Measurements from ENCODE around the gene NR3C1. TPM values are rescaled to one million over a fixed set of nuclear protein-coding genes. Genes with fewer than 3 reads are reported as not detected.

The NR3C1 gene
- total and polyA plus RNA-seq, 9 donors, result 39.8 to 73.7 (median 58.8) TPM

GRCh38 chr5:143409926-143410325 is 6.4 kb upstream of the NR3C1 start:
- no peak for DNase-seq
- H3K9me3 ChIP-seq (replicated peaks; ENCODE audit: control insufficient read depth, low read depth, low read length), result no peaks in the 10 kb centered on the region
- no peak overlapping the region for H3K4me3 ChIP-seq (ENCODE audit: low read length)
- no peaks in the 10 kb centered on the region for H3K36me3 ChIP-seq (ENCODE audit: control insufficient read depth, insufficient read depth, low read length)
- H3K27me3 ChIP-seq (ENCODE audit: control insufficient read depth, insufficient read depth, low read length), result no peaks in the 10 kb centered on the region
- no peak overlapping the region for H3K27ac ChIP-seq (ENCODE audit: low read length)
- 100% methylated on average over 1 of the region's 2 CpGs for WGBS (ENCODE audit: insufficient coverage)
- H3K4me1 ChIP-seq (ENCODE audit: control insufficient read depth, insufficient read depth, low read length), result peaks cover 3% of the 10 kb centered on the region

- Histone ChIP-seq H3K36me3 (ENCODE audit: control insufficient read depth, insufficient read depth, low read length) (no peaks in the 10 kb centered on the region), H3K27me3 (ENCODE audit: control insufficient read depth, insufficient read depth, low read length) (no peaks in the 10 kb centered on the region), H3K27ac (ENCODE audit: low read length) (no peak overlapping the region), H3K4me1 (ENCODE audit: control insufficient read depth, insufficient read depth, low read length) (peaks cover 3% of the 10 kb centered on the region), H3K4me3 (ENCODE audit: low read length) (no peak overlapping the region), H3K9me3 (replicated peaks; ENCODE audit: control insufficient read depth, low read depth, low read length) (no peaks in the 10 kb centered on the region)
- no CpG with 5 or more reads among the region's 1 CpG for WGBS (ENCODE audit: insufficient coverage)
- DNase-seq, result no peak
Observed at GRCh38 chr5:143406408-143406807, 2.9 kb upstream of the NR3C1 start.

- DNase-seq, result no peak
- H3K4me1 ChIP-seq (ENCODE audit: control insufficient read depth, insufficient read depth, low read length), result peaks cover 3% of the 10 kb centered on the region
- 89% methylated on average over 1 of the region's 3 CpGs for WGBS (ENCODE audit: insufficient coverage)
- peak overlapping the region; percentile 47 for H3K4me3 ChIP-seq (ENCODE audit: low read length)
- H3K27ac ChIP-seq (ENCODE audit: low read length), result peak overlapping the region; percentile 99
- H3K36me3 ChIP-seq (ENCODE audit: control insufficient read depth, insufficient read depth, low read length), result no peaks in the 10 kb centered on the region
- no peaks in the 10 kb centered on the region for H3K27me3 ChIP-seq (ENCODE audit: control insufficient read depth, insufficient read depth, low read length)
- no peaks in the 10 kb centered on the region for H3K9me3 ChIP-seq (replicated peaks; ENCODE audit: control insufficient read depth, low read depth, low read length)
Observed at GRCh38 chr5:143405849-143406098, 2.3 kb upstream of the NR3C1 start.

- H3K36me3 ChIP-seq (ENCODE audit: control insufficient read depth, insufficient read depth, low read length), result peaks cover 2% of the 10 kb centered on the region
- no peaks in the 10 kb centered on the region for H3K27me3 ChIP-seq (ENCODE audit: control insufficient read depth, insufficient read depth, low read length)
- DNase-seq, result peak; percentile 94
- H3K9me3 ChIP-seq (replicated peaks; ENCODE audit: control insufficient read depth, low read depth, low read length), result no peaks in the 10 kb centered on the region
- peak overlapping the region; percentile 47 for H3K4me3 ChIP-seq (ENCODE audit: low read length)
- 2% methylated on average over 44 of the region's 52 CpGs for WGBS (ENCODE audit: insufficient coverage)
- peak overlapping the region; percentile 99 for H3K27ac ChIP-seq (ENCODE audit: low read length)
- peaks cover 6% of the 10 kb centered on the region for H3K4me1 ChIP-seq (ENCODE audit: control insufficient read depth, insufficient read depth, low read length)
Observed at GRCh38 chr5:143405063-143405848, 1.8 kb upstream of the NR3C1 start.

DNA sequence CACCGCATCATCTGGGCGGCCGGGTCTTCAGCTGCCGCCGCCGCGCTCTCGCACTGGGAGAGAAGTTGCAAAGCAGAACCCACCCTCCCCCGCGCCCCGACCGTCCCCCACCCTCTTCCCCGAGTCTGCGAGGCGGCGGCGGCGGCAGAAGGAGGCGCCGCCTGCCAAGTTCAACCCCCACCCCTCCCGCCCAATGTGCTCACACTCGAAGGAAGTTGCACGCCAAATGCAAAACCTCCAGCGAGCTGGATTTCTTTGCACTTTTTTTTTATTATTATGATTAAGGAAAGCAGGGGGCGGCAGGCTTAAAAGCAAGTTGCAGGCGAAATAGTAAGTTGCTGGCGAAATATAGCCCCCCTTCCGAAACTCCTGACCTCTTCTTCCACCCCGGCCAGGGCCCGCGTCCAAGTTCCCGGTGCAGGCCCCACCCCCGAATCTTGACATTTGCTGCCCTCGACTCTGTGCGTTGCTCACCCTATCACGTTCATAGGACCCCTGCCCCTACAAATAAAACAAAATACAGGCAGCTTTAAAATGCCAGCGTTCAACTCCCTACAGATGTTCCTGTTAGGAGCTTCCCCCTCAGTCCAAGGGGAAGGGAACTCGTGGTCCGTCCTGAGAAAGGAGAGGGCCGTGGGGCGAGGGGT is 1.1 kb upstream of the NR3C1 start:
- Histone ChIP-seq H3K9me3 (replicated peaks; ENCODE audit: control insufficient read depth, low read depth, low read length) (no peaks in the 10 kb centered on the region), H3K27me3 (ENCODE audit: control insufficient read depth, insufficient read depth, low read length) (no peaks in the 10 kb centered on the region), H3K4me3 (ENCODE audit: low read length) (peak overlapping the region; percentile 47), H3K4me1 (ENCODE audit: control insufficient read depth, insufficient read depth, low read length) (peaks cover 12% of the 10 kb centered on the region), H3K36me3 (ENCODE audit: control insufficient read depth, insufficient read depth, low read length) (peaks cover 9% of the 10 kb centered on the region), H3K27ac (ENCODE audit: low read length) (peak overlapping the region; percentile 99)
- 0% methylated on average over 9 of the region's 41 CpGs for WGBS (ENCODE audit: insufficient coverage)
- peak; percentile 98 for DNase-seq

DNA sequence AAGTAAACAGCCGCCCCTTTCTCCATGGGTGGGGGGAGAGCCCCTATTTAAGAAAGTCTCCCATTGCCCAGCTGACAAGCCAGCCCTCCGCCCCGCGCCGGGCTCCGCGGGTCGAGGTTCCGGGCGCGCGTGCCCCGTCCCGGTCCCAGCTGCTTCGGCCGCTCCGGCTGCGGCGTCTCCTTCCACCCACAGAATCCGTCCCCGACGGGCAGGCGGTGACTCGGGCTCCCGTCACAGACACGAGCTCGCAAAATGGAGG is 223 bp downstream of the NR3C1 start:
- H3K36me3 ChIP-seq (ENCODE audit: control insufficient read depth, insufficient read depth, low read length), result peaks cover 10% of the 10 kb centered on the region
- H3K4me3 ChIP-seq (ENCODE audit: low read length), result peak overlapping the region; percentile 74

DNA sequence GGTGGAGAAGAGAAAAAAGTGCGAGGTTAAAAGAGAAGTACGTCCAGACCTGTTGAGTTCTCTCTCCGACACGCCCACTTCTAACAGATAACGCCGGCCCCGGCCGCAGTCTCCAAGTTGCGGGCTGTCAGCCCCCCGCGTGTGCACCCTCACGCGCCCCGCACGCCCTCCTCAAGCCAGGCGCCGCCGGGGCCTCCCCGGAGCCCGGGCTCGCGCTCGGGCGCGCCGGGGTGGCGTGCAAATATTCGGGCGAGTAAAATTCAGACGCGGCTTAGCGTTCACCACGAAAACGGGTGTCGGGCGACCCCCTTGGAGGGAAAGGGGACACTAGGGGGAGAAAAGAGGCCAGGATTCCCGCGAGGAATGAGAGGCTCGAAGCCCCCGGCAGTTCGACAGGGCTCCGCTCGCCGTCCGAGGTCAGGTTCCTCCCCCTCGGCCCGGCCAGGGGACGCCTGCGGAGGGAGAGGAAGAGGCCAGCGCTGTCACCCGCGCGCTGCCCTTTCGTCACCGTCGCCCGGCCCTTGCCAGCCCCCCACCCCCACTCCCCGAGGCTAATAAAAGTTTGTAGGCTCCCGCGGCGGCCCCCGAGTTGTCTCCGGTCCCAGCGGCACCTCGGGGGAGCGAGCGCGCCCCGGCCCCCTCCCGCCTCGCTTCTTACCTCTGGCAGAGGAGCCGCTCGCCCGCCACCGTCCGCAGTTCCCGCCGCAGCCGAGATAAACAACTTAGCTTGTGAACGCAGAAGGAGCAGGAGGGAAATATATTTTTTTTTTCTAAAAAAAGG is 743 bp downstream of the NR3C1 start:
- H3K36me3 ChIP-seq (ENCODE audit: control insufficient read depth, insufficient read depth, low read length), result peaks cover 10% of the 10 kb centered on the region
- H3K4me3 ChIP-seq (ENCODE audit: low read length), result peak overlapping the region; percentile 74
- peaks cover 12% of the 10 kb centered on the region for H3K4me1 ChIP-seq (ENCODE audit: control insufficient read depth, insufficient read depth, low read length)
- no peaks in the 10 kb centered on the region for H3K9me3 ChIP-seq (replicated peaks; ENCODE audit: control insufficient read depth, low read depth, low read length)
- no peaks in the 10 kb centered on the region for H3K27me3 ChIP-seq (ENCODE audit: control insufficient read depth, insufficient read depth, low read length)
- 0% methylated on average over 58 of the region's 80 CpGs for WGBS (ENCODE audit: insufficient coverage)
- peak overlapping the region; percentile 94 for H3K27ac ChIP-seq (ENCODE audit: low read length)
- peak; percentile 82 for DNase-seq

More for the DNA sequence above, 223 bp downstream of the NR3C1 start:
- H3K27ac ChIP-seq (ENCODE audit: low read length), result peak overlapping the region; percentile 94
- H3K9me3 ChIP-seq (replicated peaks; ENCODE audit: control insufficient read depth, low read depth, low read length), result no peaks in the 10 kb centered on the region
- WGBS (ENCODE audit: insufficient coverage), result 0% methylated on average over 26 of the region's 27 CpGs
- DNase-seq, result no peak
- no peaks in the 10 kb centered on the region for H3K27me3 ChIP-seq (ENCODE audit: control insufficient read depth, insufficient read depth, low read length)
- H3K4me1 ChIP-seq (ENCODE audit: control insufficient read depth, insufficient read depth, low read length), result peaks cover 12% of the 10 kb centered on the region

- WGBS (ENCODE audit: insufficient coverage), result 0% methylated on average over 5 of the region's 20 CpGs
- H3K9me3 ChIP-seq (replicated peaks; ENCODE audit: control insufficient read depth, low read depth, low read length), result no peaks in the 10 kb centered on the region
- H3K36me3 ChIP-seq (ENCODE audit: control insufficient read depth, insufficient read depth, low read length), result peaks cover 10% of the 10 kb centered on the region
- H3K27ac ChIP-seq (ENCODE audit: low read length), result peak overlapping the region; percentile 94
- DNase-seq, result peak; percentile 44
- peaks cover 12% of the 10 kb centered on the region for H3K4me1 ChIP-seq (ENCODE audit: control insufficient read depth, insufficient read depth, low read length)
- no peaks in the 10 kb centered on the region for H3K27me3 ChIP-seq (ENCODE audit: control insufficient read depth, insufficient read depth, low read length)
- H3K4me3 ChIP-seq (ENCODE audit: low read length), result peak overlapping the region; percentile 74
Observed at GRCh38 chr5:143402017-143402552, 1.4 kb downstream of the NR3C1 start.

- peak overlapping the region; percentile 94 for H3K27ac ChIP-seq (ENCODE audit: low read length)
- no CpG with 5 or more reads among the region's 10 CpGs for WGBS (ENCODE audit: insufficient coverage)
- H3K27me3 ChIP-seq (ENCODE audit: control insufficient read depth, insufficient read depth, low read length), result no peaks in the 10 kb centered on the region
- no peaks in the 10 kb centered on the region for H3K9me3 ChIP-seq (replicated peaks; ENCODE audit: control insufficient read depth, low read depth, low read length)
- DNase-seq, result no peak
- peaks cover 12% of the 10 kb centered on the region for H3K4me1 ChIP-seq (ENCODE audit: control insufficient read depth, insufficient read depth, low read length)
- peak overlapping the region; percentile 74 for H3K4me3 ChIP-seq (ENCODE audit: low read length)
- peaks cover 10% of the 10 kb centered on the region for H3K36me3 ChIP-seq (ENCODE audit: control insufficient read depth, insufficient read depth, low read length)
Observed at GRCh38 chr5:143401227-143402016, 2.1 kb downstream of the NR3C1 start.
